ENCODE measurements around the gene SNU13.
"Not testable (repeated sequence)": the region's sequence is repeated elsewhere in the genome, so short reads cannot be mapped to it uniquely, and the experiment has no call there.

The SNU13 gene

GRCh38 chr22:41688365-41689211 lies at the start of gene SNU13:
TSS of gene SNU13 (minus strand) at chr22:41688867. CDS start at chr22:41688796, 71 bp downstream.
- DNase-seq: peak; percentile 86

GRCh38 chr22:41733241-41733640 lies 44.6 kb upstream of the SNU13 start:
- not testable (repeated sequence) for DNase-seq

GRCh38 chr22:41732096-41732772 lies 43.6 kb upstream of the SNU13 start:
- DNase-seq: no peak

GRCh38 chr22:41731609-41732008 lies 42.9 kb upstream of the SNU13 start:
- DNase-seq: no peak

GRCh38 chr22:41725510-41726110 lies 36.9 kb upstream of the SNU13 start:
- no peak for DNase-seq

GRCh38 chr22:41722496-41722895 lies 33.8 kb upstream of the SNU13 start:
- DNase-seq: no peak

- DNase-seq: no peak
Observed at GRCh38 chr22:41713004-41713403, 24.3 kb upstream of the SNU13 start.

GRCh38 chr22:41709341-41709740 lies 20.7 kb upstream of the SNU13 start:
- no peak for DNase-seq

- DNase-seq: no peak
Observed at GRCh38 chr22:41702763-41703162, 14.1 kb upstream of the SNU13 start.

- no peak for DNase-seq
Observed at GRCh38 chr22:41700108-41700364, 11.4 kb upstream of the SNU13 start.

GRCh38 chr22:41699264-41700107 lies 10.8 kb upstream of the SNU13 start, which contains the start of gene MEI1:
TSS of gene MEI1 (plus strand) at chr22:41699503. CDS start at chr22:41699539, 36 bp downstream.
- DNase-seq: no peak

- peak; percentile 28 for DNase-seq
Observed at GRCh38 chr22:41697126-41697775, 8.6 kb upstream of the SNU13 start.

GRCh38 chr22:41696703-41697102 lies 8.0 kb upstream of the SNU13 start:
- DNase-seq: peak; percentile 25

GRCh38 chr22:41695211-41695610 lies 6.5 kb upstream of the SNU13 start:
- DNase-seq: no peak

GRCh38 chr22:41690476-41690875 lies 1.8 kb upstream of the SNU13 start:
- no peak for DNase-seq

GRCh38 chr22:41687901-41688364 lies 734 bp downstream of the SNU13 start:
- no peak for DNase-seq

GRCh38 chr22:41686890-41687289 lies 1.8 kb downstream of the SNU13 start:
- DNase-seq: not testable (repeated sequence)

GRCh38 chr22:41684194-41684593 lies 4.5 kb downstream of the SNU13 start:
- no peak for DNase-seq

- DNase-seq: no peak
Observed at GRCh38 chr22:41683616-41684015, 5.1 kb downstream of the SNU13 start.

- no peak for DNase-seq
Observed at GRCh38 chr22:41683052-41683451, 5.6 kb downstream of the SNU13 start.

- peak; percentile 72 for DNase-seq
Observed at GRCh38 chr22:41682033-41682807, 6.4 kb downstream of the SNU13 start.

- DNase-seq: peak; percentile 24
Observed at GRCh38 chr22:41681616-41682015, 7.1 kb downstream of the SNU13 start.

Data from SHP77 treated with DMSO at 0.1 percent for 48 hours (cell line).